ENCODE data around the gene ACTG1.

ACTG1 gene

GRCh38 chr17:81520021-81520901 lies 7.7 kb upstream of the ACTG1 start:
- no peak for TF ChIP-seq CTCF (IDR thresholded peaks at IDR 0.05; ENCODE audit: low read depth, low read length)
- DNase-seq (ENCODE audit: low read depth in 2 of 2) = no peak
- no peak overlapping the region for H3K4me3 ChIP-seq (replicated peaks in 1 of 2; ENCODE audit: low read depth in 2 of 2, low read length in 2 of 2)

- peak overlapping the region in 1 of 2 donors; percentile 40 for H3K4me3 ChIP-seq (replicated peaks in 1 of 2; ENCODE audit: low read depth in 2 of 2, low read length in 2 of 2)
- DNase-seq (ENCODE audit: low read depth in 2 of 2) = no peak
- no peak for TF ChIP-seq CTCF (IDR thresholded peaks at IDR 0.05; ENCODE audit: low read depth, low read length)
These were observed 6.9 kb upstream of the ACTG1 start for GRCh38 chr17:81519284-81520020.

GRCh38 chr17:81518785-81519283 lies 6.2 kb upstream of the ACTG1 start:
- peak in 1 of 2 donors; percentile 38 for DNase-seq (ENCODE audit: low read depth in 2 of 2)
- no peak for TF ChIP-seq CTCF (IDR thresholded peaks at IDR 0.05; ENCODE audit: low read depth, low read length)
- H3K4me3 ChIP-seq (replicated peaks in 1 of 2; ENCODE audit: low read depth in 2 of 2, low read length in 2 of 2) = peak overlapping the region; percentile 15 to 40

GRCh38 chr17:81518113-81518784 lies 5.7 kb upstream of the ACTG1 start:
- TF ChIP-seq CTCF (IDR thresholded peaks at IDR 0.05; ENCODE audit: low read depth, low read length) = no peak
- DNase-seq (ENCODE audit: low read depth in 2 of 2) = no peak
- peak overlapping the region; percentile 15 to 40 for H3K4me3 ChIP-seq (replicated peaks in 1 of 2; ENCODE audit: low read depth in 2 of 2, low read length in 2 of 2)

- DNase-seq (ENCODE audit: low read depth in 2 of 2) = peak in 1 of 2 donors; percentile 36
- peak overlapping the region in 1 of 2 donors; percentile 81 for H3K4me3 ChIP-seq (replicated peaks in 1 of 2; ENCODE audit: low read depth in 2 of 2, low read length in 2 of 2)
- no peak for TF ChIP-seq CTCF (IDR thresholded peaks at IDR 0.05; ENCODE audit: low read depth, low read length)
These were observed 4.9 kb upstream of the ACTG1 start for GRCh38 chr17:81517339-81518112.

GRCh38 chr17:81517009-81517338 lies 4.4 kb upstream of the ACTG1 start:
- peak overlapping the region in 1 of 2 donors; percentile 81 for H3K4me3 ChIP-seq (replicated peaks in 1 of 2; ENCODE audit: low read depth in 2 of 2, low read length in 2 of 2)
- no peak for TF ChIP-seq CTCF (IDR thresholded peaks at IDR 0.05; ENCODE audit: low read depth, low read length)
- DNase-seq (ENCODE audit: low read depth in 2 of 2) = no peak

Data from cardiac fibroblast (primary cell).